Gastroesophageal sphincter (tissue), 3 donors: Measurements from ENCODE around the gene TBC1D20.

ENCODE experiments used
- POLR2A ChIP-seq, 2 donors: fragments of 450-650 bp; IDR thresholded peaks; one replicate each; pipeline ENCODE4 v1.6.1; 2017; ENCODE audit warnings: antibody characterized with exemption in 2 of 2, mild to moderate bottlenecking in 2 of 2, moderate library complexity in 1 of 2
- TF ChIP-seq, protein P1 (sequence below), 4 experiments: fragments of 200-600 bp in 2 of 4; fragments of 450-650 bp in 2 of 4; sonication (generic) in 1 of 4; IDR thresholded peaks; one replicate each; pipeline ENCODE4 v1.5.1; 2017 to 2019; ENCODE audit warnings: antibody characterized with exemption in 4 of 4, mild to moderate bottlenecking in 2 of 4, moderate library complexity in 2 of 4

DNA sequence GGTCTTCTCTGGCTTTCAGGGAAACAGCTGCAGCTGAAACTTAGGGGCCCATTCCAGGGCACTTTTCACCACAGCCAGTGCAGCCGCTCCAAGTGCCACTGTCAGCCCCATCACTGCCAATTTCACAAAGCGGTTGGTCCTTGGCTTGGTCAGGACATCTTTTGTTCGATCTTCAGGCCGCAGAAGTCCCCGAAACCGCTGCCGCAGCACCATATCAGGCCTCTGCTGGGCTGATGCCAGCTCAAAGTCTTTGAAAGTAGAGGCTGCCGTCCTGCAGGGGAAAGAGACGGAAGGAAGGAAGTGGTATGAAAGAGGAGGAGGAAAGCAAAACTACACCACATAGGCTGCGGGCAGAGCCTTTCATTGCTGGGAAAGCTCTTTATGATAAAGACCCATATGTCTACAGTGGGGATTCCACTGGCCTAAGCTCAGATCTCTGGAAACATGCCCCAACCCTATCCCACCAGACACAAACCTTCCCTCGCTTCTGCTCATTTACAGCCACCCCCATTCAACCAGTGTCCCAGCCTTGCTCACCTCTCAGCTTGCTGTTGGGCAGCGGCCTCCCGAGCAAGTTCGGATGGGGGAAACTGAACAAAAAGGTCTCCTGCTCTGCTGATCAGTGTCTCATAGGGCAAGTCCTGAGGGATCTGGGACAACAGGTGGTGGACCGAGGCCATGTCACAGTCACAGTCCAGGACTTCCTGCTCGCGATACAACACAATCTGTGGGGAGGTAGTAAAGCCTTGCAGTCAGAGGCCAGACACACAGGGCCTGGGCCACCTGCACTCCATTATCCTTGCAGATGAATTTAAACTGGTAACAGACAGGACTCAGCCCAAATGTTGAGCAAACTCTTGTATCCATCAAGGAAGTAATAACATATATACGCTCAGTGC lies 23.5 kb downstream of the TBC1D20 start:
- TF ChIP-seq, protein P1, sequence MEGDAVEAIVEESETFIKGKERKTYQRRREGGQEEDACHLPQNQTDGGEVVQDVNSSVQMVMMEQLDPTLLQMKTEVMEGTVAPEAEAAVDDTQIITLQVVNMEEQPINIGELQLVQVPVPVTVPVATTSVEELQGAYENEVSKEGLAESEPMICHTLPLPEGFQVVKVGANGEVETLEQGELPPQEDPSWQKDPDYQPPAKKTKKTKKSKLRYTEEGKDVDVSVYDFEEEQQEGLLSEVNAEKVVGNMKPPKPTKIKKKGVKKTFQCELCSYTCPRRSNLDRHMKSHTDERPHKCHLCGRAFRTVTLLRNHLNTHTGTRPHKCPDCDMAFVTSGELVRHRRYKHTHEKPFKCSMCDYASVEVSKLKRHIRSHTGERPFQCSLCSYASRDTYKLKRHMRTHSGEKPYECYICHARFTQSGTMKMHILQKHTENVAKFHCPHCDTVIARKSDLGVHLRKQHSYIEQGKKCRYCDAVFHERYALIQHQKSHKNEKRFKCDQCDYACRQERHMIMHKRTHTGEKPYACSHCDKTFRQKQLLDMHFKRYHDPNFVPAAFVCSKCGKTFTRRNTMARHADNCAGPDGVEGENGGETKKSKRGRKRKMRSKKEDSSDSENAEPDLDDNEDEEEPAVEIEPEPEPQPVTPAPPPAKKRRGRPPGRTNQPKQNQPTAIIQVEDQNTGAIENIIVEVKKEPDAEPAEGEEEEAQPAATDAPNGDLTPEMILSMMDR (IDR thresholded peaks at IDR 0.05) = no peak
- TF ChIP-seq POLR2A (IDR thresholded peaks at IDR 0.05) = no peak
